Activated CD4-positive, alpha-beta T cell treated with anti-CD3 and anti-CD28 coated beads for 36 hours (primary cell): Measurements from ENCODE around the gene ARHGDIG. TPM values are rescaled to one million over a fixed set of nuclear protein-coding genes. Genes with fewer than 3 reads are reported as not detected.
"Not testable (repeated sequence)": the region's sequence is repeated elsewhere in the genome, so short reads cannot be mapped to it uniquely, and the experiment has no call there.

Source experiments
- ATAC-seq: fragments of 200-7000 bp; cut with Tn5 transposase; one replicate; pipeline ENCODE4 v1.10.0; 2021; ENCODE audit warnings: mild to moderate bottlenecking, moderate library complexity
- CTCF ChIA-PET: fragments of 350-600 bp; sonication (Branson Sonifier 250); formaldehyde crosslinking; loops from one replicate; lab custom pipeline; 2021; ENCODE audit warnings: antibody characterized with exemption; lab: Charles Lee
- POLR2A ChIA-PET: fragments of 350-600 bp; sonication (Branson Sonifier 250); formaldehyde crosslinking; loops from one replicate; lab custom pipeline; 2021; ENCODE audit warnings: antibody characterized with exemption, inconsistent platforms; lab: Charles Lee
- DNase-seq: peaks from one replicate; pipeline ENCODE4 v3.0.0-alpha.2; 2020
- H3K27ac Mint-ChIP-seq: one replicate; pipeline ENCODE4 v1.8.0; 2021; ENCODE audit warnings: mixed read lengths
- H3K27me3 Mint-ChIP-seq: one replicate; pipeline ENCODE4 v1.8.0; 2021; ENCODE audit warnings: mixed read lengths
- H3K36me3 Mint-ChIP-seq: one replicate; pipeline ENCODE4 v1.8.0; 2021; ENCODE audit warnings: low read depth, mixed read lengths
- H3K4me1 Mint-ChIP-seq: one replicate; pipeline ENCODE4 v1.8.0; 2021; ENCODE audit warnings: mixed read lengths
- H3K4me3 Mint-ChIP-seq: one replicate; pipeline ENCODE4 v1.8.0; 2021; ENCODE audit warnings: mild to moderate bottlenecking, moderate library complexity, mixed read lengths
- H3K9me3 Mint-ChIP-seq: one replicate; pipeline ENCODE4 v1.8.0; 2021; ENCODE audit warnings: low read depth, mixed read lengths
- intact Hi-C, 2 experiments: fragments of 100-400 bp; cut with DNase I in 1 of 2; cut with micrococcal nuclease in 1 of 2; formaldehyde crosslinking; loops; one replicate each; pipeline versions ENCODE4 v1.14.2 to v1.15.1; 2022 to 2024; cut with DNase I, micrococcal nuclease
- total RNA-seq, 2 experiments: library from RNA; stranded (reverse); gene quantifications; one replicate each; pipeline ENCODE4 v1.2.3, GENCODE V29; 2021

ARHGDIG gene
- total RNA-seq, 2 experiments from 2014 or later, result not detected

GRCh38 chr16:252366-253337 lies 27.7 kb upstream of the ARHGDIG start:
- ChIA-PET CTCF (interaction anchor here (0.7 to 2.9 kb wide), 5 partner anchors 17 to 1041 kb away, joined by 3 to 16 read pairs (median 3); partner anchors contain the start of gene FAM234A), POLR2A (interaction anchor here (1.9 kb wide), 1 partner anchor 17 kb away, joined by 13 read pairs; the partner anchor contains the start of gene FAM234A)
- no peaks in the 10 kb centered on the region for H3K9me3 Mint-ChIP-seq
- H3K27ac Mint-ChIP-seq, result peak overlapping the region; percentile 85
- H3K36me3 Mint-ChIP-seq, result peaks cover 8% of the 10 kb centered on the region
- H3K4me3 Mint-ChIP-seq, result peak overlapping the region; percentile 56
- H3K27me3 Mint-ChIP-seq, result no peaks in the 10 kb centered on the region
- DNase-seq (peak; percentile 68), ATAC-seq (peak; percentile 84)
- intact Hi-C loops, result loop anchor here in 1 of 2 experiments (1.0 kb wide), 1 partner anchor 23 kb away; the partner anchor contains the start of gene LUC7L
- H3K4me1 Mint-ChIP-seq, result peaks cover 34% of the 10 kb centered on the region

GRCh38 chr16:253833-254232 lies 26.6 kb upstream of the ARHGDIG start:
- intact Hi-C loops, result no loop called here

GRCh38 chr16:254461-254860 lies 25.9 kb upstream of the ARHGDIG start:
- Mint-ChIP-seq H3K4me3 (peak overlapping the region; percentile 15), H3K4me1 (peaks cover 36% of the 10 kb centered on the region), H3K36me3 (peaks cover 8% of the 10 kb centered on the region), H3K9me3 (no peaks in the 10 kb centered on the region), H3K27me3 (no peaks in the 10 kb centered on the region), H3K27ac (no peak overlapping the region)
- intact Hi-C loops, result no loop called here
- ChIA-PET POLR2A (interaction anchor here (0.7 to 1.9 kb wide), 2 partner anchors 19 to 27 kb away, joined by 3 to 13 read pairs; partner anchors contain the start of gene FAM234A), CTCF (interaction anchor here (1.6 to 2.9 kb wide), 2 partner anchors 19 to 108 kb away, joined by 4 to 16 read pairs; partner anchors contain the start of gene FAM234A)
- no peak for DNase-seq
- no peak for ATAC-seq

More at GRCh38 chr16:253833-254232, 26.6 kb upstream of the ARHGDIG start:
- Mint-ChIP-seq H3K36me3 (peaks cover 8% of the 10 kb centered on the region), H3K4me1 (peaks cover 34% of the 10 kb centered on the region), H3K27me3 (no peaks in the 10 kb centered on the region), H3K4me3 (peak overlapping the region; percentile 28), H3K9me3 (no peaks in the 10 kb centered on the region), H3K27ac (peak overlapping the region; percentile 47)
- peak; percentile 70 for ATAC-seq
- ChIA-PET CTCF (interaction anchor here (1.6 to 2.9 kb wide), 2 partner anchors 19 to 108 kb away, joined by 4 to 16 read pairs; partner anchors contain the start of gene FAM234A), POLR2A (interaction anchor here (1.9 kb wide), 1 partner anchor 19 kb away, joined by 13 read pairs; the partner anchor contains the start of gene FAM234A)
- DNase-seq, result peak; percentile 47

GRCh38 chr16:255183-255582 lies 25.2 kb upstream of the ARHGDIG start:
- intact Hi-C loops, result no loop called here
- no peak for ATAC-seq
- no peak overlapping the region for H3K4me3 Mint-ChIP-seq
- no peaks in the 10 kb centered on the region for H3K9me3 Mint-ChIP-seq
- peaks cover 8% of the 10 kb centered on the region for H3K36me3 Mint-ChIP-seq
- no peak for DNase-seq
- no peak overlapping the region for H3K27ac Mint-ChIP-seq
- peaks cover 35% of the 10 kb centered on the region for H3K4me1 Mint-ChIP-seq
- POLR2A ChIA-PET, result interaction anchor here (0.7 kb wide), 1 partner anchor 27 kb away, joined by 3 read pairs; no protein-coding TSS in a partner anchor
- no peaks in the 10 kb centered on the region for H3K27me3 Mint-ChIP-seq
- CTCF ChIA-PET, result interaction anchor here (2.4 kb wide), 1 partner anchor 20 kb away, joined by 8 read pairs; the partner anchor contains the start of gene FAM234A

- H3K27ac Mint-ChIP-seq, H3K36me3 Mint-ChIP-seq, POLR2A ChIA-PET, ATAC-seq, CTCF ChIA-PET, H3K9me3 Mint-ChIP-seq, H3K27me3 Mint-ChIP-seq, H3K4me3 Mint-ChIP-seq, intact Hi-C loops, DNase-seq: not testable (repeated sequence)
- H3K4me1 Mint-ChIP-seq, result peaks cover 20% of the 10 kb centered on the region
Measured at GRCh38 chr16:258091-258490, 22.3 kb upstream of the ARHGDIG start.

GRCh38 chr16:259226-259625 lies 21.2 kb upstream of the ARHGDIG start:
- no peaks in the 10 kb centered on the region for H3K27me3 Mint-ChIP-seq
- peaks cover 11% of the 10 kb centered on the region for H3K4me1 Mint-ChIP-seq
- no peaks in the 10 kb centered on the region for H3K9me3 Mint-ChIP-seq
- ChIA-PET POLR2A (no interaction called here), CTCF (interaction anchor here (0.6 kb wide), 1 partner anchor 650 kb away, joined by 3 read pairs; no protein-coding TSS in a partner anchor)
- ATAC-seq (no peak), DNase-seq (no peak)
- no peak overlapping the region for H3K4me3 Mint-ChIP-seq
- peaks cover 9% of the 10 kb centered on the region for H3K36me3 Mint-ChIP-seq
- H3K27ac Mint-ChIP-seq, result no peak overlapping the region
- intact Hi-C loops, result no loop called here

GRCh38 chr16:259814-260253 lies 20.6 kb upstream of the ARHGDIG start:
- Mint-ChIP-seq H3K9me3 (no peaks in the 10 kb centered on the region), H3K36me3 (peaks cover 7% of the 10 kb centered on the region), H3K27ac (no peak overlapping the region), H3K4me1 (peaks cover 8% of the 10 kb centered on the region), H3K27me3 (no peaks in the 10 kb centered on the region), H3K4me3 (no peak overlapping the region)
- no peak for DNase-seq
- ChIA-PET POLR2A (no interaction called here), CTCF (interaction anchor here (0.6 kb wide), 1 partner anchor 649 kb away, joined by 3 read pairs; no protein-coding TSS in a partner anchor)
- intact Hi-C loops, result no loop called here
- no peak for ATAC-seq

GRCh38 chr16:260326-260725 lies 20.1 kb upstream of the ARHGDIG start:
- Mint-ChIP-seq H3K36me3 (peaks cover 7% of the 10 kb centered on the region), H3K4me1 (peaks cover 6% of the 10 kb centered on the region), H3K4me3 (no peak overlapping the region), H3K9me3 (no peaks in the 10 kb centered on the region), H3K27ac (no peak overlapping the region), H3K27me3 (no peaks in the 10 kb centered on the region)
- intact Hi-C loops, result no loop called here
- no peak for DNase-seq
- ChIA-PET POLR2A (no interaction called here), CTCF (no interaction called here)
- no peak for ATAC-seq

GRCh38 chr16:261031-261691 lies 19.2 kb upstream of the ARHGDIG start:
- ChIA-PET POLR2A (interaction anchor here (0.6 kb wide), 1 partner anchor 258 kb away, joined by 3 read pairs; no protein-coding TSS in a partner anchor), CTCF (no interaction called here)
- no peaks in the 10 kb centered on the region for H3K9me3 Mint-ChIP-seq
- H3K27ac Mint-ChIP-seq, result no peak overlapping the region
- peaks cover 5% of the 10 kb centered on the region for H3K4me1 Mint-ChIP-seq
- ATAC-seq (no peak), DNase-seq (no peak)
- no peaks in the 10 kb centered on the region for H3K27me3 Mint-ChIP-seq
- H3K4me3 Mint-ChIP-seq, result no peak overlapping the region
- H3K36me3 Mint-ChIP-seq, result peaks cover 2% of the 10 kb centered on the region
- intact Hi-C loops, result no loop called here

GRCh38 chr16:262121-262745 lies 18.2 kb upstream of the ARHGDIG start:
- intact Hi-C loops, result no loop called here
- Mint-ChIP-seq H3K4me3 (no peak overlapping the region), H3K4me1 (peaks cover 5% of the 10 kb centered on the region), H3K27me3 (no peaks in the 10 kb centered on the region), H3K27ac (no peak overlapping the region), H3K9me3 (no peaks in the 10 kb centered on the region), H3K36me3 (peaks cover 2% of the 10 kb centered on the region)
- CTCF ChIA-PET, result no interaction called here
- DNase-seq (no peak), ATAC-seq (no peak)
- POLR2A ChIA-PET, result interaction anchor here (0.6 kb wide), 1 partner anchor 257 kb away, joined by 3 read pairs; no protein-coding TSS in a partner anchor
